Stimulated activated CD8-positive, alpha-beta memory T cell treated with anti-CD3 and anti-CD28 coated beads, Interleukin-15, amount 100 ng/mL, for 1 hour (primary cell): Measurements from ENCODE around the gene TCOF1.

Experiments used
- DNase-seq: peaks from one replicate; pipeline ENCODE4 v3.0.0-alpha.2; 2020; ENCODE audit warnings: low read depth

Gene TCOF1

DNA sequence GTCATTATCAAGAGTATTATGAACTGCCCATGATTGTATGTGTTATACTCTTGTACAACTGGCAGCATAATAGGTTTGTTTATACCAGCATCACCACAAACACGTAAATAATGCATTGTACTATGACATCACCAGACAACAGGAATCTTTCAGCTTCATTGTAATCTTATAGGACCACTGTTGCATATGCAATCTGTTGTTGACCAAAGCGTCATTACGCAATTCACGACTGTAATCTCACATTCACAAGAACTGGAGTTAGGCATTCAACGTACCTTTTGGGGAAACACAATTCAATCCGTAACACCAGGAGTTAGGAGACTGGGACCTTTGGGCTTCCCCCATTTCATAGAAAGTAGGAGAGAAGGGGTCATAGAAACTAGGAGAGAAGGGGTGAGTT lies 34.4 kb upstream of the TCOF1 start:
- DNase-seq, result no peak

DNA sequence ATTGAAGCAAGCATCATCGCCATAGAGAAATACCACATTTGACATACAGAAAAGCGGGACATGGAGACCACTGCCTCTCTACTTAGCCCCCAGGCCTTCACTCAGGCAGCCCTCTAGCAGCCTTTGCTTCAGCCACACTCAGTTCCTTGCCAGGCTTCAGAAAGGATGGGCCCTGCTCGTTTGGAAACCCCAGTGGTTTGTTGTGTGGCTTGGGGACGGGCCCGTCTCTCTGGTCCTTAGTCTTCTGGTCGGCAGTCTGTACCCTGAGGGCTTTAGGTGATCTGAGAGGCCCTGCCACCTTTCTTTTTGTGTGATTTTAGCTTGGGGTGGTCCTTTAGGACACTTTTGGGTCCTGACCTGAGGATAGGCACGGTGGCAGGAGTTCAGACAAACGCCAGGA lies 33.7 kb upstream of the TCOF1 start:
- DNase-seq, result no peak

DNA sequence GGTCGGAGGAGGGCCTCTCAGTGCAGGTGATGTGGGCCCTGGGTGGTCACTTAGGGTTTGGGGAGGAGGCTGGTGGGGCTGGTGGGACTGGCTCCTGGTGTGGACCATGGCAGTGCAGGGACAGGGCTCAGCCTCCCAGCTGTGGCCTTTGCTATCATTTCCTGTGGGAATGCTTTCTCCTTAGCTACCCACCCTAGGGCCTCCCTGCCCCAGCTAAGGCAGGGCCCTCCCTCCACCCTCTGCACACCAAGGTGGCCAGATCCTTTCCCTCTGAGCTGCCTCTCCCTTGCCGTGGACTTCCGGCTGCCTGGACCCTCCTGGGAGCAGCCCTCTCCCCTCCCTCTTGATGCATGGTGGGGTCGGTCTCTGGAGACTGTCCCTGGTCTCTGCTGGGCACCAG lies 32.1 kb upstream of the TCOF1 start:
- no peak for DNase-seq

GRCh38 chr5:150326707-150327106 lies 30.8 kb upstream of the TCOF1 start:
- DNase-seq, result no peak

- no peak for DNase-seq
Observed at GRCh38 chr5:150327139-150327538, 30.4 kb upstream of the TCOF1 start.

DNA sequence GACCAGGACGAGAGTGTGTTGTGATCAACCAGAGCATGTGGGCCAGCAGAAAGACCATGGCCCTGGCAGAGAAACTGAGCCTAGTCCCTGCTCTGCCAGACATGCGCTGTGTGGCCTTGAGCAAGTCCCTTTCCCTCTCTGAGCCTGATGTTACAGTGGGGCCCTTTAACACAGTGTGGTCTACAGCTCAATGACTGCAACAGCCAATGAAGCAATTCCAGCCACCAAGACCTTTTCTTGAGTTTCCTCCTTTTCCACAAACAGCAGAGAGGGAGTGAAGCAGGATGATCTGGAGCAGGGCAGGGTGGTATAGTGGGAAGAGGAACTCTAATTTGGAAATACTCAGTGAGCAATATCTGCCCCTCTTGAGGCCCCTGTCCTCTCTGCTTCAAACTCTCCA lies 29.0 kb upstream of the TCOF1 start:
- DNase-seq, result no peak

DNA sequence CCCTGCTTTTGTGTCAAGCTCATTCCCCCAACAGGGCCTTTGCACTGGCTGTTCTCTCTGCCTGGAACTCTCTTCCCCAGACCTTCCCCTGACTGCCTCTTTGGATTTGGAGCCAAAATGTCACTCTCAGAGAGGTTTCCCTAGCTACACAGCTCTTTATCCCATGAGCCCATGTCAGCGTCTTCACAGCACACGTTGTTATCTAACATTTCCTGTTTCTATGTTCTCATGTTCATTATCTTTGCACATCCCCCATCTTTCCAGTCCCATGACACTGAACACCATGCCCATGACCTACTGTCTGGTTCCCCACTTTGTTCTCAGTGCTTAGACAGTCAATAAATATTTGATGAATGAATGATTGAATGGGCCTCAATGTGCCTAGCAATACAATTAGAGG lies 28.5 kb upstream of the TCOF1 start:
- DNase-seq, result no peak

GRCh38 chr5:150329881-150330876 lies 27.3 kb upstream of the TCOF1 start:
- no peak for DNase-seq

GRCh38 chr5:150333400-150333799 lies 24.1 kb upstream of the TCOF1 start:
- DNase-seq, result no peak

- no peak for DNase-seq
Observed at GRCh38 chr5:150335778-150336177, 21.7 kb upstream of the TCOF1 start.

- no peak for DNase-seq
Observed at GRCh38 chr5:150338546-150338945, 19.0 kb upstream of the TCOF1 start.

DNA sequence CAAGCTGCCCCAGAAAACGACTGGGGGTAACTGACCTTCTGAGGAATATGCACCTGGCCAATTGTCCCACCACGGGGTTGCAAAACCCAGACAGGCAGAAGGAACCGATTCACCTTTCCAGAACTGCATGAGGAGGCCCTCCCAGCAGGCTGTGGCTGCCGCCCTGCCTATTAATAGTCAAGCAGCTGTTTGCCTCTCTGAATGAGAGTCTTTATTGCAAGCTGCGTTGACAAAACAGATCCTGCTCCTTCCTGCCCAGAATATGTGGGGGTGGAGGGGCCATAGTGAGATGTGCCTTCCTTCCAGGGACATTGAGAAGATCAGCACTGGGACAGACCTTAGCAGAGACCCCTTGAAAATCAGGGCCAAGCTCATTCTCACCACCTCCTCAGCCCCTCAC lies 18.3 kb upstream of the TCOF1 start:
- DNase-seq, result no peak

GRCh38 chr5:150339841-150340240 lies 17.7 kb upstream of the TCOF1 start:
- no peak for DNase-seq

DNA sequence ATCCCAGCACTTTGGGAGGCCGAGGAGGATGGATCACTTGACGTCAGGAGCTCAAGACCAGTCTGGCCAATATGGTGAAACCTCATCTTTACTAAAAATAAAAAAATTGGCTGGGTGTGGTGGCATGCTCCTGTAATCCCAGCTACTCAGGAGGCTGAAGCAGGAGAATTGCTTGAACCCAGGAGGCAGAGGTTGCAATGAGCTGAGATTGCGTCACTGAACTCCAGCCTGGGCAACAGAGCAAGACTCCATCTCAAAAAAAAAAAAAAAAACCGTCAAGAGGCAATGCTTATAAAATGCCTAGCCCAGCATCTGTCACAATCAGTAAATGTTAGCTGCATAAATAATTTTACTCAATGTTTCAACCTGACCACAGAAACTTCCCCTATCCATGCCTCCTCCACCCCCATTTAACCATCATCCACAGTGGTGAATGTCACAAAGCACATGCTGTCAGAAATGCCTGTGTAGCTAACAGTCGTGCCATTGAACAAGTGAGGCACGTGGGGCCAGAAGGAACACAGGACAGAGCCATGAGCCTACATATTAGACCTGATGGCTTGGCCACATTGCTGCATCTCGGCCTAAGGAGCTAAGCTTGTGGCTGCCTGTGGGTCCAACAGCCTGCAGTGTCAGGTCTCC lies 16.8 kb upstream of the TCOF1 start:
- DNase-seq, result no peak

- no peak for DNase-seq
Observed at GRCh38 chr5:150341331-150341730, 16.2 kb upstream of the TCOF1 start.

- no peak for DNase-seq
Observed at GRCh38 chr5:150341989-150342388, 15.5 kb upstream of the TCOF1 start.

- no peak for DNase-seq
Observed at GRCh38 chr5:150342583-150342982, 14.9 kb upstream of the TCOF1 start.

DNA sequence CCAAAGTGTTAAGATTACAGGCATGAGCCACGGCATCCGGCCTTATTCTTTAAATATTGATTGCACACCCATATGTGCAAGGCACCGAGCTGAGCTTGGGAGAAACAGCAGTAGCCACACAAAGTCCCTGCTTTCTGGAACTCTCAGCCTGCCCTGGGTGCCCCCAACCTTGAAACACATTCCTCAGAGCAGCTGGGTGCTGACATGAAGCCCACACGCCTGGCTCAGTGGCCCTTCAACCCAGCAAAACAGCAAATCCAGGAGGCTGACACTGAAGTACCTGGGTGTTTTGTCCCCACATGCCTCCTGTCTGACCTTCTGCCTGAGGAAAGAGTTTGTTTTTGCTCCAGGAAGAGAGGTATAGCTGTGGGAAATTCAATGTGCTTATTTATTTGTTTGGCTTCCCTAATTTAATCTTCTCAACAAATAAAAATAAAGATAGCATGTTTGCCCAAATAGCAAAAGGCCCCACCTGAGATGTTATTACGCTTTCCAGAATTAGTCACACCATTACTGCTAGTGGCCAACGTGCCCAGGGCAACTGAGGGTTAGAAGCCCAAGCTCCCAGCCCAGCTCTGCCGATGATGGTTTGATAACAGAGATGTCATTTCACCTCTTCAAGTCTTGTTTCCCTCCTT lies 13.4 kb upstream of the TCOF1 start:
- DNase-seq, result no peak

GRCh38 chr5:150345716-150346115 lies 11.8 kb upstream of the TCOF1 start:
- DNase-seq, result no peak

GRCh38 chr5:150346592-150346991 lies 10.9 kb upstream of the TCOF1 start:
- no peak for DNase-seq

DNA sequence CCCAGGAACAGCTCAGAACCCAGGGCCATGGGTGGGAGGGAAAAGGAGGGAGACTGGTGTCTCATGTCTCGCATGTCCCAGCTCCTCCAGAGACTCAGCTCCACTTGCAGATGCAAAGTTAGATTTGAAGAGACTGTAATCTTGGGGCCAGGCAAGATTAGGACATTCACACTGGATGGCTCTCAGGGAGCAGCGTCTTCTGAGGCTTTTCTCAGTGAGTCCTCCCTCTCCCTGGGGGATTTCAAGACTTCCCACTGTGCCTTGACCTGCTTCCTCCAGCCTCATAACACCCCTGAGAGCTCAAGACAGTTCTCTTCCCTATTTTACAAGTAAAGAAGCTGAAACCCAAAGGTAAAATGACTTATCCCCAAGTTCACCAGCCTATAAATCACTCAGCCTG lies 10.5 kb upstream of the TCOF1 start:
- DNase-seq, result no peak

DNA sequence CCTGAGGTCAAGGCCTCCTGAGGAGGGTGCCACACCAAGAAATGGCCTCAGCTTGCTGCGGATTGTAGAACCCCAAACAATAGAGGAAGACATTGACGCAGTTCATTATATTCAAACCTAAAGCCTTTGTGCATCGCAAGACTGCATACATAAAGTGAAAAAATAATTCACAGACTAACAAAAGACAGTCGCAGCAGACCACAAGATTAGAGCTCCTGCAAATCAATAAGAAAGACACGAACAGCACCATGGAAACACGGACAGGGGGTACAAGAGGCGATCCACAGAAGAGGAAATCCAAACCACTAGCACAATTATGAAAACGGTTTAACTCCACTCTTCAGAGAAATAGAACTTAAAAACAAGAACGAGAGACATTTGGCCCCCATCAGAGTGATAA lies 10.0 kb upstream of the TCOF1 start:
- no peak for DNase-seq

DNA sequence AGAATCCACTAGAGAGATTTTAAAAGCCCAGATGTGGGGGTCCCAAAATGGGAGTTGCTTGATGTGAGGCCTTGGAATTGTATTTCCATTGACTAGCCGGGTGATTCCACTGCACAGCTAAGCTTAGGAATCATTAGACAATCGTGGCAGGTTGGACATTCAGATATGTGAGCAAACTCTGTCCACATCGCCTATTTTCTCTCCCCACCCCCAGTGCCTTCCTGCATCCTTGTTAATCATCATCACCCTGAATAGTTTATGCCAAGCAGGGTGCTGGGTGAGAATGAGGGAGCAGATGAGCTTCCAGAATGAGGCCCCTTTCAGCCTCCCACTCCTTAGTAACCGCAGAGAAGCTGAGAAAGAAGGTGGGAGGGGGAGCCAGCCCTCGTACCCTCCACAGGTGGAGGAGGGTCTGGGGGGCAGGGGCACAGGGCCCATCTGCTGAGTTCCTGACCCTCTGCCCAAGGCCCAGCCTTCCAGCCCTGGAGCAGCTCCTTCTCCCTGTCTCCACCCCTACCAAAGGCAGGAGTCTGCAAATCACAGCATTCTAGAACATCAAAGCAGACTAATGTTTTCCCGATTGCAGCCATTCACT lies 7.7 kb upstream of the TCOF1 start:
- DNase-seq, result no peak
